HEK293 (cell line): ENCODE results near the gene CLK1.

ENCODE experiments used
- CTCF ChIA-PET: fragments of 350-600 bp; formaldehyde crosslinking; extraction: SDS; loops from one replicate; lab custom pipeline; 2021; ENCODE audit warnings: antibody characterized with exemption; lab: Yijun Ruan, JAX
- POLR2A ChIA-PET: fragments of 300-600 bp; formaldehyde crosslinking; extraction: SDS; loops from one replicate; lab custom pipeline; 2020; ENCODE audit warnings: antibody characterized with exemption, inconsistent platforms; lab: Yijun Ruan, JAX
- H3K27ac ChIP-seq: fragments of 200-500 bp; sonication (Bioruptor generic); 2 replicates; pipeline ENCODE4 v1.5.1; 2014; ENCODE audit warnings: low read depth, low read length, control low read depth, inconsistent platforms; ENCODE audit errors: extremely low read depth
- H3K36me3 ChIP-seq, 2 experiments: fragments of 200-500 bp in 1 of 2; sonication (Bioruptor generic) in 1 of 2; 1 replicate in 1 of 2; 2 replicates in 1 of 2; pipeline ENCODE4 v1.5.1; 2014 to 2017; ENCODE audit warnings: inconsistent platforms in 2 of 2, low read length in 2 of 2; ENCODE audit not compliant: control insufficient read depth in 2 of 2, insufficient read depth in 1 of 2
- H3K4me1 ChIP-seq: fragments of 200-500 bp; sonication (Bioruptor generic); 2 replicates; pipeline ENCODE4 v1.5.1; 2014; ENCODE audit warnings: mild to moderate bottlenecking, low read length, inconsistent platforms; ENCODE audit not compliant: control insufficient read depth, insufficient read depth
- H3K4me3 ChIP-seq: 2 replicates; pipeline ENCODE4 v1.5.1; 2011; ENCODE audit warnings: low read depth, mild to moderate bottlenecking, control low read depth, low read length, moderate library complexity
- H3K9me3 ChIP-seq: fragments of 200-500 bp; sonication (Bioruptor generic); 2 replicates; pipeline ENCODE4 v1.5.1; 2014; ENCODE audit warnings: low read depth, low read length, inconsistent platforms; ENCODE audit not compliant: control insufficient read depth, insufficient read depth
- CTCF ChIP-seq: fragments of 450-650 bp; formaldehyde crosslinking; IDR thresholded peaks from 2 replicates; pipeline ENCODE4 v1.5.1; 2016; ENCODE audit warnings: missing biosample characterization, missing genetic modification characterization
- GLI2 ChIP-seq: fragments of 450-650 bp; formaldehyde crosslinking; IDR thresholded peaks from 2 replicates; pipeline ENCODE4; 2017; ENCODE audit warnings: missing biosample characterization, missing genetic modification characterization, low read depth, borderline replicate concordance
- KLF10 ChIP-seq: fragments of 450-650 bp; IDR thresholded peaks from 2 replicates; pipeline ENCODE4 v1.5.1; 2018; ENCODE audit warnings: missing biosample characterization, mild to moderate bottlenecking, missing genetic modification characterization
- KLF17 ChIP-seq: fragments of 450-650 bp; formaldehyde crosslinking; IDR thresholded peaks from 2 replicates; pipeline ENCODE4 v1.5.1; 2016; ENCODE audit warnings: missing biosample characterization, missing genetic modification characterization
- KLF7 ChIP-seq: fragments of 450-650 bp; formaldehyde crosslinking; IDR thresholded peaks from 2 replicates; pipeline ENCODE4 v1.5.1; 2016; ENCODE audit warnings: missing biosample characterization, missing genetic modification characterization, borderline replicate concordance
- MYNN ChIP-seq: fragments of 450-650 bp; formaldehyde crosslinking; IDR thresholded peaks from 2 replicates; pipeline ENCODE4 v1.5.1; 2016; ENCODE audit warnings: missing biosample characterization, missing genetic modification characterization, borderline replicate concordance
- REST ChIP-seq: fragments of 450-650 bp; formaldehyde crosslinking; IDR thresholded peaks from 2 replicates; pipeline ENCODE4 v1.5.1; 2016; ENCODE audit warnings: missing biosample characterization, missing genetic modification characterization
- TCF7L2 ChIP-seq: IDR thresholded peaks from 2 replicates; pipeline ENCODE4 v1.6.1; 2011; ENCODE audit warnings: low read depth, mild to moderate bottlenecking, inconsistent platforms, low read length, moderate library complexity, borderline replicate concordance
- ZFP69B ChIP-seq: fragments of 450-650 bp; formaldehyde crosslinking; IDR thresholded peaks from 2 replicates; pipeline ENCODE4 v1.5.1; 2016; ENCODE audit warnings: missing biosample characterization, missing genetic modification characterization
- ZNF112 ChIP-seq: fragments of 450-650 bp; formaldehyde crosslinking; IDR thresholded peaks from 2 replicates; pipeline ENCODE4 v1.5.0; 2017; ENCODE audit warnings: missing biosample characterization, missing genetic modification characterization
- ZNF214 ChIP-seq: fragments of 450-650 bp; formaldehyde crosslinking; IDR thresholded peaks from 2 replicates; pipeline ENCODE4 v1.5.1; 2017; ENCODE audit warnings: missing biosample characterization, mild to moderate bottlenecking, missing genetic modification characterization, borderline replicate concordance
- ZNF221 ChIP-seq: fragments of 450-650 bp; formaldehyde crosslinking; IDR thresholded peaks from 2 replicates; pipeline ENCODE4 v1.5.1; 2017; ENCODE audit warnings: missing biosample characterization, missing genetic modification characterization, borderline replicate concordance
- ZNF223 ChIP-seq: fragments of 450-650 bp; formaldehyde crosslinking; IDR thresholded peaks from 2 replicates; pipeline ENCODE4 v1.5.1; 2016; ENCODE audit warnings: missing biosample characterization, missing genetic modification characterization
- ZNF280C ChIP-seq: fragments of 450-650 bp; formaldehyde crosslinking; IDR thresholded peaks from 2 replicates; pipeline ENCODE4 v1.5.1; 2016; ENCODE audit warnings: missing biosample characterization, missing genetic modification characterization
- ZNF302 ChIP-seq: fragments of 450-650 bp; formaldehyde crosslinking; IDR thresholded peaks from 2 replicates; pipeline ENCODE4 v1.5.1; 2016; ENCODE audit warnings: missing biosample characterization, missing genetic modification characterization, low read depth
- ZNF37A ChIP-seq: fragments of 450-650 bp; IDR thresholded peaks from 2 replicates; pipeline ENCODE4 v1.5.1; 2018; ENCODE audit warnings: missing biosample characterization, missing genetic modification characterization
- ZNF514 ChIP-seq: fragments of 450-650 bp; formaldehyde crosslinking; IDR thresholded peaks from 2 replicates; pipeline ENCODE4 v1.5.1; 2016; ENCODE audit warnings: missing biosample characterization, missing genetic modification characterization
- ZNF585B ChIP-seq: fragments of 450-650 bp; formaldehyde crosslinking; IDR thresholded peaks from 2 replicates; pipeline ENCODE4 v1.5.1; 2016; ENCODE audit warnings: missing biosample characterization, missing genetic modification characterization
- ZNF654 ChIP-seq: fragments of 450-650 bp; formaldehyde crosslinking; IDR thresholded peaks from 2 replicates; pipeline ENCODE4 v1.5.1; 2016; ENCODE audit warnings: low read depth, missing biosample characterization, missing genetic modification characterization
- ZNF704 ChIP-seq: fragments of 450-650 bp; formaldehyde crosslinking; IDR thresholded peaks from 2 replicates; pipeline ENCODE4 v1.5.1; 2016; ENCODE audit warnings: missing biosample characterization, missing genetic modification characterization
- ZNF830 ChIP-seq: fragments of 450-650 bp; IDR thresholded peaks from 2 replicates; pipeline ENCODE4 v1.5.0; 2018; ENCODE audit warnings: missing biosample characterization, missing genetic modification characterization, low read depth, mild to moderate bottlenecking, moderate library complexity
- ZSCAN18 ChIP-seq: fragments of 450-650 bp; formaldehyde crosslinking; IDR thresholded peaks from 2 replicates; pipeline ENCODE4 v1.5.1; 2016; ENCODE audit warnings: missing biosample characterization, missing genetic modification characterization

Gene CLK1

GRCh38 chr2:200860092-200860795 is 4.2 kb downstream of the CLK1 start (continued):
- no peak for TF ChIP-seq ZNF280C (tag by site-specific recombination)
- TF ChIP-seq KLF10, result no peak
- TF ChIP-seq ZNF514 (tag by site-specific recombination), result no peak

GRCh38 chr2:200856806-200857205 is 7.7 kb downstream of the CLK1 start:
- H3K27ac ChIP-seq, result no peak overlapping the region
- H3K4me1 ChIP-seq, result 0 out of 2 replicates have a peak, but pooled peaks cover 10% of the 10 kb centered on the region
- no peaks in the 10 kb centered on the region for H3K9me3 ChIP-seq
- ChIA-PET POLR2A (no interaction called here), CTCF (no interaction called here)
- no peak for TF ChIP-seq KLF7 (tag by site-specific recombination)
- no peak for TF ChIP-seq ZNF221 (tag by site-specific recombination)
- no peak for TF ChIP-seq ZSCAN18 (tag by site-specific recombination)
- no peak for TF ChIP-seq ZNF654 (tag by site-specific recombination)
- TF ChIP-seq REST (tag by site-specific recombination), result no peak
- no peak for TF ChIP-seq TCF7L2
- TF ChIP-seq CTCF (tag by site-specific recombination), result no peak
- no peak for TF ChIP-seq ZNF585B (tag by site-specific recombination)
- no peak for TF ChIP-seq ZFP69B (tag by site-specific recombination)
- no peak for TF ChIP-seq ZNF830
- TF ChIP-seq ZNF302 (tag by site-specific recombination), result no peak
- no peak for TF ChIP-seq KLF17 (tag by site-specific recombination)
- TF ChIP-seq GLI2 (tag by site-specific recombination), result no peak
- no peak for TF ChIP-seq MYNN (tag by site-specific recombination)
- no peak for TF ChIP-seq ZNF704
- TF ChIP-seq ZNF37A (tag by site-specific recombination), result no peak
- TF ChIP-seq ZNF112 (tag by site-specific recombination), result no peak
- TF ChIP-seq ZNF223 (tag by site-specific recombination), result no peak
- TF ChIP-seq ZNF214, result no peak
- H3K4me3 ChIP-seq, result no peak overlapping the region
- H3K36me3 ChIP-seq, result peaks cover 81 to 99% of the 10 kb centered on the region in 2 experiments
